GM12873 (cell line): ENCODE results near the gene RLN3.

ENCODE experiments used
- TF ChIP-seq, protein P1 (sequence below): IDR thresholded peaks from 2 replicates; pipeline ENCODE4 v1.5.1; 2012; ENCODE audit warnings: low read depth, mild to moderate bottlenecking, moderate library complexity, low read length, control low read depth; ENCODE audit not compliant: insufficient read depth; ENCODE audit errors: missing control alignments

Gene RLN3

DNA sequence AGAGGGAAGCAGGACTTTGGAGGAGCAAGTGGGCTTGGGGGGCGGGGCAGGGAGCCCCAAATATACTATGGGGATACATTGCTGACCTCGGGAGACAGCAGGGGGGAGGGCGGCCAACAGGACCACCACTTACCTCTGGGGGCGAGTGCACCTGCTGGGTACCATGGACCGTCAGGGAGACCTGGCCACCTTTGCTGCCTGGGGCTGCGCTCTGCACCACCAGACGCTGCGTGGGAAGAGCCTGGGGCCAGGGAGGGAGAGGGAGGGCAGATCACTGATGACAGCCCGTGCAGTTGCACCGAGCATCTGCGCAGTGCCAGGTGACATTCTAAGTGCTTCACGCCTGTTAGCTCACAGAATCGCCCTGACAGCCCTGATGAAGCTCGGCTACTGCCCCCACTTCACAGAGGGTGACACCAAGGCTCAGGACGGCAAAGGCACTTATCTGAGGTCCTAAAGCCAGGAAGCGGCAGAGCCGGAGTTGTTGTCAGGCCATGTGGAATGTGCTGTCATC lies 45.9 kb upstream of the RLN3 start:
- TF ChIP-seq, protein P1, sequence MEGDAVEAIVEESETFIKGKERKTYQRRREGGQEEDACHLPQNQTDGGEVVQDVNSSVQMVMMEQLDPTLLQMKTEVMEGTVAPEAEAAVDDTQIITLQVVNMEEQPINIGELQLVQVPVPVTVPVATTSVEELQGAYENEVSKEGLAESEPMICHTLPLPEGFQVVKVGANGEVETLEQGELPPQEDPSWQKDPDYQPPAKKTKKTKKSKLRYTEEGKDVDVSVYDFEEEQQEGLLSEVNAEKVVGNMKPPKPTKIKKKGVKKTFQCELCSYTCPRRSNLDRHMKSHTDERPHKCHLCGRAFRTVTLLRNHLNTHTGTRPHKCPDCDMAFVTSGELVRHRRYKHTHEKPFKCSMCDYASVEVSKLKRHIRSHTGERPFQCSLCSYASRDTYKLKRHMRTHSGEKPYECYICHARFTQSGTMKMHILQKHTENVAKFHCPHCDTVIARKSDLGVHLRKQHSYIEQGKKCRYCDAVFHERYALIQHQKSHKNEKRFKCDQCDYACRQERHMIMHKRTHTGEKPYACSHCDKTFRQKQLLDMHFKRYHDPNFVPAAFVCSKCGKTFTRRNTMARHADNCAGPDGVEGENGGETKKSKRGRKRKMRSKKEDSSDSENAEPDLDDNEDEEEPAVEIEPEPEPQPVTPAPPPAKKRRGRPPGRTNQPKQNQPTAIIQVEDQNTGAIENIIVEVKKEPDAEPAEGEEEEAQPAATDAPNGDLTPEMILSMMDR, result no peak

DNA sequence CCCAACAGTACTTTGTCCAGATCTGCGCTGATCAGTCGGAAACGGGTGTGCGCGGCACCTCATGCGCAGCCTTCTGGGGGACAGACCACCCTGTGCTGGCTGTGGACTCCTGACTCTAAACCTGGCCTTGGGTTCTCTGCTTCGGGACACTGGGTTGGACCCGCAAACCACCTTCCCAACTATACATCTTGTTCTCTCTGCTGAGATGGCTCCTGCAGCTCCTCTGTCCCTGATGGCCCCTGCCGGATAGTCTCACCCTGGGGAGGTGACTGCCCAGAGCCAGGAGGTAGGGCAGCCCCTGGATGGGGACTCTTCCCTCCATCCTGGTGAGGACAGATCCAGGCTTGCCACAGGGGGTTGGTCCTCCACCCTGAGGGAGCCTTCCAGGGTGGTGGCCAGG lies 45.2 kb upstream of the RLN3 start:
- TF ChIP-seq, protein P1, result no peak

DNA sequence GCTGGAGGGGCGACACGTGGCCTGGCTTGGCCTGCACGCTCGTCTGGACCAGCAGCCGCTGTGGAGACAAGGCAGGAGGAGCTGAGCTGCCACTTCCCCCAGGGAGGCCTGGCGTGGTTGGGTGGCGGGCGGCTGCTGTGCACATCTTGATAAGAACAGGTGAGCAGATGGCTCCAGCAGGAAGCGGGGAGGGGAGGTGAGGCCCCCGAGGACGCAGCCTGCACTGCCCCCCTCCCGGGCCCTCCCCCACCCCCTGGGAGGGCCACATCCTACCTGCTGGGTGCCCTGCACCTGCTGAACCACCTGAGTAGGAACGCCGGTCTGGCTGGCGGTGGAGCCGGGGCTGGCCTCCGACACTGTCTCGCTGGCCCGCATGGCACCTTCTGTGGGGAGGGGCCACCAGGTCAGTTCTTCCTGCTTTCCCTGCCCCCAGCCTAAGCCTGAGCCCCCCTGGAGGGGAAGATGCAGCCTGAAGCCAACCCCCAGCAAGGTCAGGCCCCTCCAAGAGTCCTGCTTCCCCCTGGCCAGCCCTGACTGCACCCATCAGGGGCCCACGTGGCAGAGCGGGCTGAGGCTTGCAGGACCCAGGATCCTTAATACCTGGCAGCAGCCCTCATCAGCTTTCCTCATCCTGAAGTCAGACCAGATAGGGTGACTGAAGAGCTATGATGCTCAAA lies 44.6 kb upstream of the RLN3 start:
- TF ChIP-seq, protein P1, result no peak

DNA sequence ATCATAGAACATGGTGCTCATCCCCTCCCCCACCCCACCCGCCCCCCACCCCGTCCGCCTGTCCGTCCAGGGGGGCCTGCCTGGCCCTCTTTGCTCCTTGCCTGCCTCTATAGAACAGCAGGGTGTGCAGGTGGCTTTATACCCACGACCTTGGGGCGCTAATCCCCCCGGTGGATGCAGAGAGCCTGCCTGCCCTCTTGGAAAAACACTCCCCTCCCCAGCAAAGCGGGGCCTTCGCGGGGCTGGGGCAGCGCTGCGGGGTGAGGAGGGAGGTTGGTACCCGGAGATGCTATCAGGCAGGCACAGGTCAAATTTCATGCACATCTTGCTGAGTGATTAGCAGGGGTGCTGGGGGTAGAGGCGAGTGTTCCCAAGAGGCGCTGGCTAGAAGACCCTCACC lies 43.8 kb upstream of the RLN3 start:
- TF ChIP-seq, protein P1, result no peak

DNA sequence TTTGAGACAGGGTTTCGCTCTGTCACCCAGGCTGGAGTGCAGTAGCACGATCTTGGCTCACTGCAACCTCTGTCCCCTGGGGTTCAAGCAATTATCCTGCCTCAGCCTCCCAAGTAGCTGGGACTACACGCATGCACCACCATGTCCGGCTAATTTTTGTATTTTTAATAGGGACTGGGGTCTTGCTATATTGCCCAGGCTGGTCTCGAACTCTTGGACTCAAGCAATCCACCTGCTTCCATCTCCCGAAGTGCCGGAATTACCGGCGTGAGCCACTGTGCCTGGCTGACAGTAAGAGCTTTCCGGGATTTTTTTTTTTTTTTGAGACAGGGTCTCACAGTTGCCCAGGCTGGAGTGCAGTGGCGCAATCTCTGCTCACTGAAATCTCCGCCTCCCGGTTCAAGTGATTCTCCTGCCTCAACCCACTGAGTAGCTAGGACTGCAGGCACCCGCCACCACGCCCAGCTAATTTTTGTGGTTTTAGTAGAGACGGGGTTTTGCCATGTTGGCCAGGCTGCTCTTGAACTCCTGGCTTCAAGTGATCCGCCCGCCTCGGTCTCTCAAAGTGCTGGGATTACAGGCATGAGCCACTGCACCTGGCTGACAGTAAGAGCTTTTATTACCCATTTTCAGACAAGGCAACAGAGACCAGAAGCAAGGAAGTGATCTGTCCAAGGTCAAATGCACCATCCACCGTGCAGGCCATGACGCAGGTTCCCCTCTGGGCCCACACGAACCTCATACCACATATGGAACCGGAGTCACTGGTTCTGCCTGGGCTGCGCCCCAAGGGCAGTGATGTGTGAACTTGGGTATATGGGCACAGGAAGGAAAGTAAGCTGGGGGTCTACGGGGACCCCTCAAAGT lies 42.8 kb upstream of the RLN3 start:
- TF ChIP-seq, protein P1, result no peak

DNA sequence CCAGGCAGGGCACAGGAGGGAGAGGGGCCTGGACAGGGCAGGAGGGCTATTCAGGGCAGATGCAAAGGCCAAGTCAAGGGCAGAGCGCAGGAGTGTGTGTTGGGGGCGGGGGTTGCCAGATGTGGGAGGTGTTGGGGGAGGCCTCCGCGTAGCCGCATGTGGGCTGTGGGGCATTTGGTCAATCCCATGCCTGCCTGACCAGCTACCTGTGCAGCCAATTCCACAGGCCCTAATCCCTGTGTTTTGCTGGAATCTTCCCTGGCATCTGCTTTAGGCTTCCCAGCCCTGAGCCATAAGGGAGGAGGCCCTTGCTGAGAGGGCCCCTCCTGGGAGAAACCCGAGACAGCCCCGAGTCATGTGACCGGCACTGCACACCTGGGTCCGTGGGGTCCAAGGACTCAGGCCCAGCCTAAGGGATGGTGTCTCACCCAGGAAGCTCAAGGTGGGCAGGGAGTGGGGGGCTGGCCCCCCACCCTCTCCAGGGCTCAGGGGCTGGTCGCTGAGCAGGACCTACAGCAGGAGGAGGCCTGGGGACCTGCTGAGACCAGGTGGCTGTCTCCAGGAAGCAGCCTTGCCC lies 42.1 kb upstream of the RLN3 start:
- TF ChIP-seq, protein P1, result no peak

DNA sequence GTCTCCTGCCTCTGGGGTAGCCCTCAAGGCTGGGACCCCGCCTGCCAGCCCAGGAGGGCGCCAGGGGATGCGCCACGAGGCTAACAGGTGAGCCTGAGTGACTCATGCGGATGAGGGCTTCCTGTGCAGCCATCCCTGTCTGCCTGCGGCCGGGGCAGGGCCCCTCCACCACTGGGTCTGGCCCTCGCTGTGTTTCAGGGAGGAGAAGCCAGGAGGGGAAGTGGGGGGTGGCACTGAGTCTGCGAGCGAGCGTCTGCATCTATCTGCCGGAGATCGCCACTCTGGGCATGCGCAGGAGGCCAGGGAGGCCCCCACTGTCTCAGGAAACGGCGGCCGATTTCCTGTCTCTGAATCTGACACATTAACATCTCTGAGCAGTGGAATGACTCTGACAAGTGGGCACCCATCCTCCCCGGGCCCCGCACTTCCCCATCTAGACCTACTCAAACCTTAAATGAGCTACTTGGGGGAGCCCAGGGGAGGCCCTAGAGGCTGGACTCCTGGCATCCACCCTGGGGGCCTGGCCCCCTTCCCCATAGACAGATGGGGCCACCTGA lies 41.5 kb upstream of the RLN3 start:
- TF ChIP-seq, protein P1, result no peak
